ENCODE data around the gene PTPRN2. TPM values are rescaled to one million over a fixed set of nuclear protein-coding genes. Genes with fewer than 3 reads are reported as not detected.

The PTPRN2 gene
- total RNA-seq, 1 experiment from 2014 or later = 2.1 TPM

DNA sequence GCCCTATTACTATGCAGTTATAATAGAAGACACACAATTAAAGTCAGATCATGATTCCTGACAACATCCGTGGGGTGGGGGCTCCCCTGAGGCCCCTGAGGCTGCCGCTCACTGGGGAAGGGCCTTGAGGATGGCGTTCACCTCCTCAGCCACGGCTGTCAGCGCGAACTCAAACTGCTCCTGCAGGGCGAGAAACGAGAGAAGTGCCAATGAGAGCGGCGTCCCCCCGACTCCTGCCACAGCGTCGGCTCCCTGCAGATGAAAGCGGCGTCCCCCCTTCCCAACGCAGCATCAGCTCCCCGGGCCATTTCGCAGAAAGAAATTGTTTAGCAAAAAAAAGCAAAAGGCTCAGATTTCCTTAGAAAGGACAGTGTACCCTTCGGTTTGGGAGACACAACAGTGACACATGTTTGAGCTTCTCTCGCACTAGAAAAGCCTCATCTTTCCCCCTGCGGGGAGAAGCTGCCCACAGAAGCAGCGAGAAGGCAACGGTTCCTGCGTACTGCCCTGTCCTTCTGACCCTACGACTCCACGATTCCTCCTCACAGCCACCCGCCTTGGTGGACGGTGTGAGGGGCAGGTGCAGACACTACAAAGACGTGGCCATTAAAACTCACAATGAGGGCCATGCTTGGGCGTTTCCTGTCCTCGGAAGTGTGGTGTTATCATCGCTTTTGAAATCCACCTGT is 1046.9 kb downstream of the PTPRN2 start:
- H3K36me3 ChIP-seq (ENCODE audit: control insufficient read depth in 1 of 2, insufficient read depth in 2 of 2, low read length in 2 of 2) = no peaks in the 10 kb centered on the region
- POLR2A ChIA-PET = no interaction called here
- no peaks in the 10 kb centered on the region for H3K9me2 ChIP-seq (ENCODE audit: insufficient read depth)
- no peak overlapping the region for H2AFZ ChIP-seq (ENCODE audit: low read depth, low read length, poor library complexity, severe bottlenecking)
- H4K20me1 ChIP-seq (ENCODE audit: insufficient read depth) = no peaks in the 10 kb centered on the region
- H3K4me2 ChIP-seq (ENCODE audit: low read length) = no peak overlapping the region
- TF ChIP-seq YY1 (IDR thresholded peaks at IDR 0.05; ENCODE audit: extremely low read depth, insufficient replicate concordance, low read depth, low read length) = no peak
- TF ChIP-seq CBX3 (IDR thresholded peaks at IDR 0.05; ENCODE audit: low read depth) = no peak
- TF ChIP-seq EGR1 (IDR thresholded peaks at IDR 0.05; ENCODE audit: low read depth) = no peak
- TF ChIP-seq ATF3 (IDR thresholded peaks at IDR 0.05) = no peak
- no peak for TF ChIP-seq ZNF274 (IDR thresholded peaks at IDR 0.05; ENCODE audit: low read depth, low read length)
- TF ChIP-seq, protein P1, sequence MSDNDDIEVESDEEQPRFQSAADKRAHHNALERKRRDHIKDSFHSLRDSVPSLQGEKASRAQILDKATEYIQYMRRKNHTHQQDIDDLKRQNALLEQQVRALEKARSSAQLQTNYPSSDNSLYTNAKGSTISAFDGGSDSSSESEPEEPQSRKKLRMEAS (IDR thresholded peaks at IDR 0.05) = no peak
- TF ChIP-seq RAD21 (IDR thresholded peaks at IDR 0.05; ENCODE audit: low read depth) = no peak
- no peak for TF ChIP-seq POLR2A (IDR thresholded peaks at IDR 0.05; ENCODE audit: borderline replicate concordance, extremely low read depth, insufficient read depth, insufficient read length)
- TF ChIP-seq ELF1 (IDR thresholded peaks at IDR 0.05; ENCODE audit: borderline replicate concordance, low read depth) = no peak
- no peak for TF ChIP-seq TCF7L2 (IDR thresholded peaks at IDR 0.05; ENCODE audit: borderline replicate concordance, extremely low read depth, insufficient read depth, insufficient read length)
- no peak for TF ChIP-seq SP1 (IDR thresholded peaks at IDR 0.05; ENCODE audit: low read depth)
- no peak for TF ChIP-seq JUND (IDR thresholded peaks at IDR 0.05)
- TF ChIP-seq FOSL1 (IDR thresholded peaks at IDR 0.05; ENCODE audit: low read depth) = no peak
- TF ChIP-seq CEBPB (IDR thresholded peaks at IDR 0.05; ENCODE audit: low read depth) = no peak
- TF ChIP-seq, protein P2, sequence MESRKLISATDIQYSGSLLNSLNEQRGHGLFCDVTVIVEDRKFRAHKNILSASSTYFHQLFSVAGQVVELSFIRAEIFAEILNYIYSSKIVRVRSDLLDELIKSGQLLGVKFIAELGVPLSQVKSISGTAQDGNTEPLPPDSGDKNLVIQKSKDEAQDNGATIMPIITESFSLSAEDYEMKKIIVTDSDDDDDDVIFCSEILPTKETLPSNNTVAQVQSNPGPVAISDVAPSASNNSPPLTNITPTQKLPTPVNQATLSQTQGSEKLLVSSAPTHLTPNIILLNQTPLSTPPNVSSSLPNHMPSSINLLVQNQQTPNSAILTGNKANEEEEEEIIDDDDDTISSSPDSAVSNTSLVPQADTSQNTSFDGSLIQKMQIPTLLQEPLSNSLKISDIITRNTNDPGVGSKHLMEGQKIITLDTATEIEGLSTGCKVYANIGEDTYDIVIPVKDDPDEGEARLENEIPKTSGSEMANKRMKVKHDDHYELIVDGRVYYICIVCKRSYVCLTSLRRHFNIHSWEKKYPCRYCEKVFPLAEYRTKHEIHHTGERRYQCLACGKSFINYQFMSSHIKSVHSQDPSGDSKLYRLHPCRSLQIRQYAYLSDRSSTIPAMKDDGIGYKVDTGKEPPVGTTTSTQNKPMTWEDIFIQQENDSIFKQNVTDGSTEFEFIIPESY (IDR thresholded peaks at IDR 0.05; ENCODE audit: extremely low read depth, insufficient replicate concordance, low read length) = no peak
- intact Hi-C loops (cut with micrococcal nuclease) = no loop called here
- ATAC-seq (no peak), DNase-seq (ENCODE audit: low read depth, low spot score) (no peak)
- no peaks in the 10 kb centered on the region for H3K9me3 ChIP-seq (ENCODE audit: control insufficient read depth in 1 of 2, insufficient read depth in 1 of 2, low read depth in 1 of 2, low read length in 2 of 2)
- no TSS peak for BruUV-seq (replicated peaks)
- H3K79me2 ChIP-seq (ENCODE audit: insufficient read depth, low read length) = no peaks in the 10 kb centered on the region
- no peak overlapping the region for H3K9ac ChIP-seq (ENCODE audit: low read length)
- CTCF ChIA-PET = no interaction called here
- H3K4me1 ChIP-seq (ENCODE audit: control insufficient read depth in 1 of 2, insufficient read depth in 2 of 2, low read length in 2 of 2) = no peaks in the 10 kb centered on the region
- H3K27ac ChIP-seq (ENCODE audit: low read depth, low read length) = no peak overlapping the region
- RAD21 ChIA-PET (ENCODE audit: low non-redundant PET in 1 of 2, low total read pairs in 2 of 2, uncharacterized antibody in 2 of 2, unreplicated experiment in 2 of 2) = no interaction called here
- no peak overlapping the region for H3K4me3 ChIP-seq (replicated peaks in 1 of 2; ENCODE audit: low read depth in 1 of 2, low read length in 2 of 2)
- no peaks in the 10 kb centered on the region for H3K27me3 ChIP-seq (ENCODE audit: insufficient read depth, low read length)
